GM12878 (cell line): Measurements from ENCODE around the gene SGTA. TPM values are rescaled to one million over a fixed set of nuclear protein-coding genes. Genes with fewer than 3 reads are reported as not detected.

ENCODE experiments used
- ATAC-seq: fragments of 200-7000 bp; cut with Tn5 transposase; 3 replicates; pipeline ENCODE4 v1.9.1; 2020; ENCODE audit warnings: mild to moderate bottlenecking, moderate library complexity
- BruUV-seq: library from RNA; stranded (reverse); fragments of 400-500 nt; replicated peaks from 2 replicates; lab custom pipeline; 2021; lab: Mats Ljungman, UMichigan
- CTCF ChIA-PET: fragments of 300-600 bp; sonication (Branson Sonifier 250); formaldehyde crosslinking; extraction: SDS; loops from one replicate; lab custom pipeline; 2021; ENCODE audit warnings: inconsistent platforms; lab: Yijun Ruan, JAX
- POLR2A ChIA-PET: fragments of 350-600 bp; formaldehyde crosslinking; extraction: SDS; loops from one replicate; lab custom pipeline; 2021; ENCODE audit warnings: inconsistent platforms; lab: Charles Lee
- RAD21 ChIA-PET: fragments of 300-600 bp; sonication (Branson Sonifier 250); formaldehyde crosslinking; loops from one replicate; lab custom pipeline; 2023; ENCODE audit warnings: antibody characterized with exemption; ENCODE audit not compliant: unreplicated experiment; lab: Charles Lee
- SMC1A ChIA-PET: fragments of 300-600 bp; sonication (Branson Sonifier 250); formaldehyde crosslinking; loops from one replicate; lab custom pipeline; 2023; ENCODE audit not compliant: unreplicated experiment, uncharacterized antibody; lab: Charles Lee
- DNase-seq: peaks from one replicate; pipeline ENCODE4 v3.0.0-alpha.2; 2011; ENCODE audit warnings: low read depth, low spot score
- FAIRE-seq: peaks from 3 replicates; lab custom pipeline; 2011; peaks lifted over from hg19 to GRCh38; lab: Jason Lieb, UNC
- H2AFZ ChIP-seq: 2 replicates; pipeline ENCODE4 v1.6.0; 2011; ENCODE audit warnings: low read depth, low read length, control low read depth; ENCODE audit not compliant: control insufficient read depth
- H3K27ac ChIP-seq: 2 replicates; pipeline ENCODE4 v1.5.1; 2011; ENCODE audit warnings: control low read depth; ENCODE audit not compliant: control insufficient read depth, insufficient read depth
- H3K27me3 ChIP-seq, 2 experiments: replicated peaks in 1 of 2; 2 replicates each; pipeline versions ENCODE4 v1.6.0 to v1.6.1; 2011; ENCODE audit warnings: low read length in 1 of 2; ENCODE audit not compliant: control insufficient read depth in 2 of 2, insufficient read depth in 2 of 2
- H3K36me3 ChIP-seq, 2 experiments: 2 replicates each; pipeline ENCODE4 v1.5.1; 2011; ENCODE audit warnings: low read length in 1 of 2; ENCODE audit not compliant: control insufficient read depth in 2 of 2, insufficient read depth in 2 of 2
- H3K4me1 ChIP-seq: 2 replicates; pipeline ENCODE4 v1.6.1; 2011; ENCODE audit warnings: mild to moderate bottlenecking, low read length, moderate library complexity, mixed read lengths; ENCODE audit not compliant: control insufficient read depth, insufficient read depth
- H3K4me2 ChIP-seq: 2 replicates; pipeline ENCODE4 v1.6.0; 2011; ENCODE audit warnings: control low read depth; ENCODE audit not compliant: control insufficient read depth, insufficient read depth
- H3K4me3 ChIP-seq: fragments of 200-600 bp; sonication (generic); 2 replicates; pipeline ENCODE4 v1.5.1; 2016
- H3K79me2 ChIP-seq: 2 replicates; pipeline ENCODE4 v1.6.0; 2011; ENCODE audit warnings: low read length; ENCODE audit not compliant: control insufficient read depth, insufficient read depth
- H3K9ac ChIP-seq: 2 replicates; pipeline ENCODE4 v1.8.0; 2011; ENCODE audit warnings: low read length, control low read depth, mixed read lengths; ENCODE audit not compliant: control insufficient read depth, insufficient read depth
- H3K9me3 ChIP-seq: replicated peaks from 3 replicates; pipeline ENCODE4 v1.5.1; 2011; ENCODE audit warnings: mild to moderate bottlenecking, low read length; ENCODE audit not compliant: control insufficient read depth, insufficient read depth
- H4K20me1 ChIP-seq: 2 replicates; pipeline ENCODE4 v1.6.0; 2011; ENCODE audit not compliant: control insufficient read depth, insufficient read depth
- CBFB ChIP-seq: IDR thresholded peaks from 2 replicates; pipeline ENCODE4 v1.6.1; 2016; ENCODE audit warnings: antibody characterized with exemption, low read depth
- IKZF2 ChIP-seq, 2 experiments: fragments of 450-650 bp; IDR thresholded peaks; 2 replicates each; pipeline ENCODE4 v1.6.1; 2017; ENCODE audit warnings: mild to moderate bottlenecking in 2 of 2, moderate library complexity in 2 of 2
- MLLT1 ChIP-seq: fragments of 450-650 bp; IDR thresholded peaks from 2 replicates; pipeline ENCODE4 v1.6.1; 2016; ENCODE audit warnings: mild to moderate bottlenecking
- REST ChIP-seq: IDR thresholded peaks from 2 replicates; pipeline ENCODE4 v1.6.1; 2012; ENCODE audit warnings: mild to moderate bottlenecking, low read depth, low read length
- WGBS: methylation state at CpG from one replicate; pipeline ENCODE4 v1.1.6; 2016; ENCODE audit warnings: low lambda C conversion rate; ENCODE audit not compliant: insufficient replicate concordance, insufficient coverage; ENCODE audit errors: missing lambda C conversion rate; 5-methylcytosine and 5-hydroxymethylcytosine counted together
- in situ Hi-C: fragments of 300-500 bp; cut with MboI; formaldehyde crosslinking; loops from 9 replicates; pipeline ENCODE4 v1.14.3; 2018; ENCODE audit warnings: mixed read lengths
- intact Hi-C: fragments of 100-400 bp; cut with micrococcal nuclease; formaldehyde crosslinking; loops from one replicate; pipeline ENCODE4 v1.14.2; 2022; ENCODE audit not compliant: unreplicated experiment
- polyA plus RNA-seq, 11 experiments: library from polyadenylated mRNA; depleted of rRNA in 4 of 11; unstranded in 6 of 11; stranded (reverse) in 5 of 11; fragments of >200 nt; fragmentation: Nextera tagmentation in 4 of 11; fragmentation: Illumina TruSeq in 1 of 11; extraction: Ambion mirVana in 4 of 11; extraction: Trizol in 1 of 11; gene quantifications; 1 replicate in 1 of 11; 2 replicates in 10 of 11; pipeline versions ENCODE4 v1.2.1 to v1.2.3, GENCODE V29; 2011 to 2016; ENCODE audit warnings: inconsistent platforms in 2 of 11, missing spikeins in 2 of 11, low read depth in 1 of 11
- total RNA-seq, 4 experiments: library from RNA; depleted of rRNA in 3 of 4; stranded (reverse); fragments of >200 nt in 3 of 4; fragmentation: Illumina TruSeq in 1 of 4; extraction: Trizol in 1 of 4; gene quantifications; 2 replicates each; pipeline versions ENCODE4 v1.2.1 to v1.2.3, GENCODE V29; 2013 to 2021

SGTA gene
- total and polyA plus RNA-seq, 10 of the 15 experiments (the other 5 are each of a cell fraction or from before 2014, with no cell fraction given), result 2.0 to 102 (median 48.2) TPM

- peaks cover 35% of the 10 kb centered on the region for H3K4me1 ChIP-seq
- H3K36me3 ChIP-seq, result peaks cover 7 to 12% of the 10 kb centered on the region in 2 experiments; a peak in 3 of 4 replicates
- H3K9me3 ChIP-seq, result no peaks in the 10 kb centered on the region
- TF ChIP-seq IKZF2 (IDR thresholded peaks at IDR 0.05) (no peak), MLLT1 (0 out of 2 replicates have a peak, but pooled peaks have one; percentile 29), CBFB (no peak), REST (no peak)
- TF ChIP-seq, all 136 proteins: peak for 1
- Histone ChIP-seq H2AFZ (no peak overlapping the region), H4K20me1 (no peaks in the 10 kb centered on the region), H3K4me2 (peak overlapping the region; percentile 96), H3K79me2 (peaks cover 57% of the 10 kb centered on the region), H3K27me3 (no peaks in the 10 kb centered on the region), H3K9ac (peak overlapping the region; percentile 2; the same call in 1 of the 2 replicates), H3K4me3 (peak overlapping the region; percentile 87; the same call in 1 of the 2 replicates), H3K27ac (no peak overlapping the region; the same call in 1 of the 2 replicates)
- FAIRE-seq (no peak), ATAC-seq (no peak), DNase-seq (no peak)
- RAD21 ChIA-PET, result no interaction called here
- POLR2A ChIA-PET, result interaction anchor here (0.8 kb wide), 1 partner anchor 350 kb away, joined by 3 read pairs; no protein-coding TSS in a partner anchor
- CTCF ChIA-PET, result interaction anchor here (1.4 to 1.8 kb wide), 3 partner anchors 30 to 162 kb away, joined by 3 to 5 read pairs (median 4); no protein-coding TSS in a partner anchor
- intact Hi-C loops (loop anchor here (2.0 to 10.0 kb wide), 2 partner anchors 31 to 513 kb away; partner anchors contain the start of gene ZNF554), in situ Hi-C loops (no loop called here)
- SMC1A ChIA-PET, result interaction anchor here (1.0 to 1.2 kb wide), 2 partner anchors 34 to 140 kb away, joined by 4 read pairs; no protein-coding TSS in a partner anchor
- WGBS, result 98% methylated on average over 5 of the region's 5 CpGs
- BruUV-seq, result no TSS peak
Observed at GRCh38 chr19:2788237-2788636, 5.2 kb upstream of the SGTA start.
